NOMO-1 treated with DMSO at 0.1 percent for 48 hours (cell line): ENCODE results near the gene PARK7.

ENCODE experiments used
- DNase-seq: peaks from one replicate; lab custom pipeline; 2025; ENCODE audit not compliant: unreplicated experiment; lab: John Stamatoyannopoulos, UW

Gene PARK7

GRCh38 chr1:8006037-8006963 lies 44.8 kb downstream of the PARK7 start:
- DNase-seq = no peak

GRCh38 chr1:8009043-8010002 lies 47.8 kb downstream of the PARK7 start:
- DNase-seq = no peak

GRCh38 chr1:8010080-8010664 lies 48.7 kb downstream of the PARK7 start:
- no peak for DNase-seq

GRCh38 chr1:8011016-8011415 lies 49.5 kb downstream of the PARK7 start:
- DNase-seq = no peak

- no peak for DNase-seq
Observed at GRCh38 chr1:8011923-8012858, 50.7 kb downstream of the PARK7 start.

GRCh38 chr1:8012955-8013354 lies 51.4 kb downstream of the PARK7 start:
- DNase-seq = no peak

- no peak for DNase-seq
Observed at GRCh38 chr1:8013399-8013798, 51.9 kb downstream of the PARK7 start.

GRCh38 chr1:8013800-8014199 lies 52.3 kb downstream of the PARK7 start:
- no peak for DNase-seq

GRCh38 chr1:8014381-8014988 lies 53.0 kb downstream of the PARK7 start:
- no peak for DNase-seq

- DNase-seq = peak; percentile 58
Observed at GRCh38 chr1:8015036-8015808, 53.7 kb downstream of the PARK7 start.

GRCh38 chr1:8015809-8016165 lies 54.3 kb downstream of the PARK7 start:
- DNase-seq = no peak

GRCh38 chr1:8016210-8016894 lies 54.8 kb downstream of the PARK7 start:
- DNase-seq = no peak

- DNase-seq = no peak
Observed at GRCh38 chr1:8016895-8017241, 55.4 kb downstream of the PARK7 start.

- peak; percentile 35 for DNase-seq
Observed at GRCh38 chr1:8017495-8018197, 56.1 kb downstream of the PARK7 start.

GRCh38 chr1:8018492-8019228 lies 57.1 kb downstream of the PARK7 start:
- DNase-seq = no peak

- DNase-seq = no peak
Observed at GRCh38 chr1:8019229-8019620, 57.7 kb downstream of the PARK7 start.

- DNase-seq = peak; percentile 73
Observed at GRCh38 chr1:8020032-8020431, 58.5 kb downstream of the PARK7 start.
